Duodenal mucosa (tissue), 2 donors: ENCODE measurements around the gene POLL.
A peak's percentile ranks its signal among the peaks of the same experiment; 100 is the strongest.

Experiments used
- H3K27ac ChIP-seq: one replicate; pipeline ENCODE4 v1.7.0; 2013; ENCODE audit warnings: low read depth, low read length
- H3K27me3 ChIP-seq, 2 donors: one replicate each; pipeline ENCODE4 v1.7.0; 2013; ENCODE audit warnings: low read length in 2 of 2, control low read depth in 1 of 2; ENCODE audit not compliant: insufficient read depth in 2 of 2, control insufficient read depth in 1 of 2
- H3K36me3 ChIP-seq, 2 donors: one replicate each; pipeline ENCODE4 v1.7.0; 2013; ENCODE audit warnings: low read length in 2 of 2, control low read depth in 1 of 2; ENCODE audit not compliant: insufficient read depth in 2 of 2, control insufficient read depth in 1 of 2
- H3K4me1 ChIP-seq, 2 donors: one replicate each; pipeline ENCODE4 v1.7.0; 2013; ENCODE audit warnings: low read length in 2 of 2, control low read depth in 1 of 2; ENCODE audit not compliant: insufficient read depth in 2 of 2, control insufficient read depth in 1 of 2
- H3K4me3 ChIP-seq, 2 donors: one replicate each; pipeline ENCODE4 v1.7.0; 2013; ENCODE audit warnings: low read length in 2 of 2, low read depth in 1 of 2
- H3K9ac ChIP-seq, 2 donors: one replicate each; pipeline ENCODE4 v1.7.0; 2013; ENCODE audit warnings: low read length in 2 of 2, low read depth in 1 of 2
- H3K9me3 ChIP-seq, 2 donors: one replicate each; pipeline ENCODE4 v1.7.0; 2013; ENCODE audit warnings: low read length in 2 of 2, control low read depth in 1 of 2; ENCODE audit not compliant: control insufficient read depth in 1 of 2

Gene POLL

GRCh38 chr10:101567165-101568006 is 20.7 kb downstream of the POLL start:
- H3K9me3 ChIP-seq, result no peaks in the 10 kb centered on the region
- H3K27ac ChIP-seq, result no peak overlapping the region
- H3K9ac ChIP-seq, result no peak overlapping the region
- H3K27me3 ChIP-seq, result peaks cover 53 to 69% of the 10 kb centered on the region in 2 donors
- peaks cover 12 to 24% of the 10 kb centered on the region in 2 donors for H3K4me1 ChIP-seq
- no peak overlapping the region for H3K4me3 ChIP-seq
- H3K36me3 ChIP-seq, result no peaks in the 10 kb centered on the region

DNA sequence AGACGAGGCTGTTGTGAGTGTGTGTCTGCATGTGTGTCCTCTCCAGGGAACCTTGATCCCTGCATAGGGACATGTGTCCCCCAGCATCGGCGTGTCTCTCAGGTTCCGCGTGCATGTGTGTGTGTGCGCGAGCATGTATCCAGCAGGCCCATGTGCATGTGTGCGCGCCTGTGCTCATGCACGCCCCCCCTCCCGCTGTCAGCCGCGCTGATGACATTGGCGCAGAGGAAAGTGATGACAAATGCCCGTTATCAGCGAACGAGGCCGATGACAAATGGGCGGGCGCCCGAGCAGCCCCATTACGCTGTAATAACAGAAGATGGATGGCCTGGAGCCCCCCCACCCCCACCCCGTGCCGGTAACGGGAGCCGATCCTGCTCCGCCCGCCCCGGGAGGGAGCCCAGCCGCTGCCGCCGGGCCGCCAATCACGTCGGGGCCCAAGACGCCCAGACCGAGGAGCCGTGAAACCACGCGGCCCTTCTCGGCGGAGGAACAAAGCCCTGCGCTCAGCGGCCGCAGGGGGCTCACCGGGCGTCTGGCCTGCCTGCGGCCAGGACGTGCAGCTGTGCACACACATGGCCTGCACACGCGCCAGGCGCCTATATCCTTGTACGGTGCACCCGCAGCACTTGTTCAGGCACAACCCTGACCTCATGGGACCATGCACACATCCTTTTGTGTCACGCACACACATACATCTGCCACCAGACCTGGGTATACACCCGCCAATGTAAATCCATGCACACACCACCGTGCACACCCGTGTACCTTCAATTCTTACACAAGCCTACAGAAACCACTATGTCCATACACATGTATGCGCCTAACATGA is 21.5 kb downstream of the POLL start:
- Histone ChIP-seq H3K27me3 (peaks cover 55 to 69% of the 10 kb centered on the region in 2 donors), H3K27ac (no peak overlapping the region), H3K4me1 (peaks cover 12 to 24% of the 10 kb centered on the region in 2 donors), H3K4me3 (peak overlapping the region in 1 of 2 donors; percentile 3), H3K9ac (no peak overlapping the region), H3K36me3 (no peaks in the 10 kb centered on the region), H3K9me3 (no peaks in the 10 kb centered on the region)

DNA sequence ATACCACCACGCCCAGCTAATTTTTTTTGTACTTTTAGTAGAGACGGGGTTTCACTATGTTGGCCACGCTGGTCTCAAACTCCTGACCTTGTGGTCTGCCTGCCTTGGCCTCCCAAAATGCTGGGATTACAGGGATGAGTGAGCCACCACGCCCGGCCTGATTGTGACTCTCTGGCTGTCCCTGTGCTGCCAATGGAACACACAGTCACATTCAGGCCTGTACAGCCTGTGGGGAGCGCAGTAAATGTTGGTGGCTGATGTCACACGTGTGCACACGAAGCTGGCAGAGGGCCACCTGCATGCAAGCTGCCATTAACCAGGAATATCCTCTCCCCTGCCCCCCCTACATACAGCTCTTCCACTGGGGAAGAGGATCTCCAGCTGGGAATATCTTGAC is 22.1 kb downstream of the POLL start:
- Histone ChIP-seq H3K27me3 (peaks cover 57 to 63% of the 10 kb centered on the region in 2 donors), H3K9me3 (no peaks in the 10 kb centered on the region), H3K36me3 (no peaks in the 10 kb centered on the region), H3K27ac (no peak overlapping the region), H3K4me3 (peak overlapping the region in 1 of 2 donors; percentile 3), H3K4me1 (peaks cover 12 to 24% of the 10 kb centered on the region in 2 donors), H3K9ac (no peak overlapping the region)

- Histone ChIP-seq H3K4me3 (no peak overlapping the region), H3K27ac (no peak overlapping the region), H3K27me3 (peaks cover 57 to 59% of the 10 kb centered on the region in 2 donors), H3K36me3 (no peaks in the 10 kb centered on the region), H3K9ac (no peak overlapping the region), H3K4me1 (peaks cover 7 to 19% of the 10 kb centered on the region in 2 donors), H3K9me3 (no peaks in the 10 kb centered on the region)
Observed at GRCh38 chr10:101565370-101565900, 22.6 kb downstream of the POLL start.

DNA sequence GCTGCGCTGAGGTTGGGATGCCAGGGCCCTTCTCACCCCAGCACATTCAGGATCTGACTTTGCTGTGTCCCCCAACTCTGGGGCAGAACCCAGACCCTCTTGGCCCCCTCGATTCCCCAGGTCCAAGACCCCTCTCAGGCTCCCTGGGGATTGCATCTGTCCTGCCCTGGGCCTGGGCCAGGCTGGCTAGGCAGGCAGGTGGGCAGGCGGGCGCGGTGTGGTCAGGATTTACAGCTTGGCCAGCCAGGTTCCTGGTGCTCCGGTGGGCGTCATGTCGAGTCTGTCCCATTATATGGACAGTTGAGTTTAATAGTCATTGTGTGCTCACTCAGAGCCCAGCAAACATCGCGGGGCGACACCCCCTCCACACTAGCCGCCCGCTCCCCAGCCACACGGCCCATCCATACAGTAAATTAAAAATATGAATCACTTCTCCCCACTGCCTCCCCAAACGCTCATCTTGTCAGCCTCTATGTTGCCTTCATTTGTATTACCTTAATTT is 23.5 kb downstream of the POLL start:
- Histone ChIP-seq H3K36me3 (no peaks in the 10 kb centered on the region), H3K27me3 (peaks cover 53 to 55% of the 10 kb centered on the region in 2 donors), H3K9me3 (no peaks in the 10 kb centered on the region), H3K9ac (no peak overlapping the region), H3K4me3 (no peak overlapping the region), H3K27ac (no peak overlapping the region), H3K4me1 (peaks cover 1 to 12% of the 10 kb centered on the region in 2 donors)

- peaks cover 43 to 45% of the 10 kb centered on the region in 2 donors for H3K27me3 ChIP-seq
- no peaks in the 10 kb centered on the region for H3K9me3 ChIP-seq
- no peak overlapping the region for H3K9ac ChIP-seq
- H3K4me3 ChIP-seq, result no peak overlapping the region
- no peak overlapping the region for H3K27ac ChIP-seq
- peaks cover 0 to 9% of the 10 kb centered on the region in 2 donors for H3K4me1 ChIP-seq
- H3K36me3 ChIP-seq, result no peaks in the 10 kb centered on the region
Observed at GRCh38 chr10:101563497-101564040, 24.5 kb downstream of the POLL start.

- no peak overlapping the region for H3K9ac ChIP-seq
- peaks cover 38 to 40% of the 10 kb centered on the region in 2 donors for H3K27me3 ChIP-seq
Observed at GRCh38 chr10:101563007-101563406, 25.1 kb downstream of the POLL start.

DNA sequence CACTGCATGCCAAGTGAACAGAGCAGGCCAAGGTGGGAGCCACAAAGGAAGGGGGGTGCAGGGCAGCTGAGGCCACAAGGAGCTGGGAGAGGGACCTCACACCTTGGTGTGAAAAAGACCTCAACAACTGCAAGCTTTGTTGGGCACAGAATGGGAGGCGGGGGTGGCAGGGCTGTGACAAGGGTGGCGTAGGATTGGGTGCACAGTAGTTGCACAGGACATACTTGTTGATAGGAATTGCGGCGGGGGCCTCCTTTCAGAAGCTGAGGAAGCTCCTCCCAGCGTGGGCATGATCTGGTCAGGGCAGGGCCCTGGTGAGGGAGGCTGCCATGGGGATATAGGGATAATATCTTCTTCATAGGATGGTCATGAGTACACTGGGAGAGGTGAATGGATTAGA is 25.8 kb downstream of the POLL start:
- no peaks in the 10 kb centered on the region for H3K9me3 ChIP-seq
- H3K9ac ChIP-seq, result no peak overlapping the region
- no peak overlapping the region for H3K27ac ChIP-seq
- H3K4me1 ChIP-seq, result peaks cover 0 to 9% of the 10 kb centered on the region in 2 donors
- H3K4me3 ChIP-seq, result no peak overlapping the region
- H3K27me3 ChIP-seq, result peaks cover 30 to 32% of the 10 kb centered on the region in 2 donors
- no peaks in the 10 kb centered on the region for H3K36me3 ChIP-seq

More at GRCh38 chr10:101563007-101563406, 25.1 kb downstream of the POLL start:
- H3K36me3 ChIP-seq, result no peaks in the 10 kb centered on the region
- H3K4me1 ChIP-seq, result peaks cover 0 to 9% of the 10 kb centered on the region in 2 donors
- no peaks in the 10 kb centered on the region for H3K9me3 ChIP-seq
- H3K27ac ChIP-seq, result no peak overlapping the region
- H3K4me3 ChIP-seq, result no peak overlapping the region

DNA sequence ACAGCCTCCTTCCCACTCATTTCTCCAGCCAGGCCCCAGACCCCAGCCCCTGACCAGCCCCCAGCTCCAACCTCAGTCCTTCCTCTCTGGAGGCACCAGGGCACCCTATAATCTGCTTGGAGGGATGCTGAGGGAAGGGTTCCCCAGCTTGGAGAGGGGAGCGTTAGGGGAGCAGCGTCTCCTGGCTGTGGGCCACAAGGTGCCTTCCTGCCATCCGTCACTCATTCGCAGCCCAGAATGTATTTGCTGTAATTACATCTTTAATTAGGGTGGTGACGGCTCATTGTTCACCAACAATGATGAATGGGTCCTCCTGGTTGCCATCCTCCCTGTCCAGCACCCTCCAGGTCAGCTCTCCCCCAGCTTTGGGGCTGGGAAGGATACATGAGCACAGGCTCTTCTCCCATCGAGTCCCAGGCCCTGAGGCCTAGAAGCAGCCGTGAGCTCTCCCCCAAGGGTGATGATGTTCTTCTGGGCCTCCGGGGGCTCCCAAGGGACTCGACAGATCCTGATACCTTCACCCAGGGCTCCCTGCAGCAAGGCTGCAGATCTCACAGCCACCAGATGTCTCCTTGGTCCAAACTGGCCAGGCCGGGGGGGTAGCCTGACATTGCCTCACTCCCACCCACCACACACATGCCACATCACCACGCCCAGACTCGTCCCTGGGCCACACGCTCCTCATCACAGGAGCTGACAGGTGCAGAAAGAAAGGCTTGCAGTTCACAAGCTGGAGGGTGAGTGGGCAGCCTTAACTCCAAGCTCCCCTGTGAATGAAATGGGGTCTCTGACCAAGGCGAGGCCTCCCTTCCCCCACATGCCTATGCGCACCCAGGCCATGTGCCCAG is 26.8 kb downstream of the POLL start:
- no peaks in the 10 kb centered on the region for H3K36me3 ChIP-seq
- no peak overlapping the region for H3K9ac ChIP-seq
- H3K27ac ChIP-seq, result no peak overlapping the region
- H3K27me3 ChIP-seq, result peaks cover 22 to 23% of the 10 kb centered on the region in 2 donors
- peaks cover 0 to 2% of the 10 kb centered on the region in 2 donors for H3K4me1 ChIP-seq
- no peak overlapping the region for H3K4me3 ChIP-seq
- H3K9me3 ChIP-seq, result no peaks in the 10 kb centered on the region
